Measurements from ENCODE around the gene DESI2. TPM values are rescaled to one million over a fixed set of nuclear protein-coding genes. Genes with fewer than 3 reads are reported as not detected.

DESI2 gene
- total and polyA plus RNA-seq, 2 donors from 2014 or later = 11.9 to 23.5 TPM

GRCh38 chr1:244695937-244696336, 43.0 kb downstream of the DESI2 start:
- intact Hi-C loops (cut with DNase I) = no loop called here
- H3K27ac ChIP-seq (ENCODE audit: low read depth in 2 of 2, low read length in 2 of 2) = no peak overlapping the region
- H3K4me3 ChIP-seq (ENCODE audit: low read length in 3 of 3) = no peak overlapping the region
- DNase-seq = no peak
- no peak for TF ChIP-seq CTCF (IDR thresholded peaks at IDR 0.05; ENCODE audit: borderline replicate concordance, extremely low read depth, insufficient read depth)
- H3K4me1 ChIP-seq (ENCODE audit: control insufficient read depth in 2 of 3, insufficient read depth in 2 of 3, low read depth in 1 of 3, low read length in 3 of 3) = no peaks in the 10 kb centered on the region
- H3K9ac ChIP-seq (ENCODE audit: low read length in 3 of 3) = no peak overlapping the region
- no peaks in the 10 kb centered on the region for H3K27me3 ChIP-seq (ENCODE audit: control insufficient read depth, insufficient read depth, low read length)
- H3K9me3 ChIP-seq (ENCODE audit: control insufficient read depth in 2 of 3, insufficient read depth in 1 of 3, low read length in 3 of 3) = no peaks in the 10 kb centered on the region
- peaks cover 0 to 27% (median 7%) of the 10 kb centered on the region in 3 donors for H3K36me3 ChIP-seq (ENCODE audit: control insufficient read depth in 2 of 3, insufficient read depth in 3 of 3, low read length in 3 of 3)
- FAIRE-seq = no peak

GRCh38 chr1:244699741-244700140, 46.8 kb downstream of the DESI2 start:
- FAIRE-seq (no peak), DNase-seq (no peak)
- Histone ChIP-seq H3K4me3 (ENCODE audit: low read length in 3 of 3) (no peak overlapping the region), H3K4me1 (ENCODE audit: control insufficient read depth in 2 of 3, insufficient read depth in 2 of 3, low read depth in 1 of 3, low read length in 3 of 3) (no peaks in the 10 kb centered on the region), H3K36me3 (ENCODE audit: control insufficient read depth in 2 of 3, insufficient read depth in 3 of 3, low read length in 3 of 3) (peaks cover 0 to 15% (median 2%) of the 10 kb centered on the region in 3 donors), H3K27me3 (ENCODE audit: control insufficient read depth, insufficient read depth, low read length) (no peaks in the 10 kb centered on the region), H3K9ac (ENCODE audit: low read length in 3 of 3) (no peak overlapping the region), H3K27ac (ENCODE audit: low read depth in 2 of 2, low read length in 2 of 2) (no peak overlapping the region), H3K9me3 (ENCODE audit: control insufficient read depth in 2 of 3, insufficient read depth in 1 of 3, low read length in 3 of 3) (no peaks in the 10 kb centered on the region)
- intact Hi-C loops (cut with DNase I) = no loop called here
- no peak for TF ChIP-seq CTCF (IDR thresholded peaks at IDR 0.05; ENCODE audit: borderline replicate concordance, extremely low read depth, insufficient read depth)

GRCh38 chr1:244700808-244701207, 47.9 kb downstream of the DESI2 start:
- no peak overlapping the region for H3K9ac ChIP-seq (ENCODE audit: low read length in 3 of 3)
- H3K4me1 ChIP-seq (ENCODE audit: control insufficient read depth in 2 of 3, insufficient read depth in 2 of 3, low read depth in 1 of 3, low read length in 3 of 3) = no peaks in the 10 kb centered on the region
- no peak overlapping the region for H3K27ac ChIP-seq (ENCODE audit: low read depth in 2 of 2, low read length in 2 of 2)
- DNase-seq (no peak), FAIRE-seq (no peak)
- H3K36me3 ChIP-seq (ENCODE audit: control insufficient read depth in 2 of 3, insufficient read depth in 3 of 3, low read length in 3 of 3) = peaks cover 0 to 16% (median 2%) of the 10 kb centered on the region in 3 donors
- H3K4me3 ChIP-seq (ENCODE audit: low read length in 3 of 3) = no peak overlapping the region
- TF ChIP-seq CTCF (IDR thresholded peaks at IDR 0.05; ENCODE audit: borderline replicate concordance, extremely low read depth, insufficient read depth) = no peak
- no peaks in the 10 kb centered on the region for H3K9me3 ChIP-seq (ENCODE audit: control insufficient read depth in 2 of 3, insufficient read depth in 1 of 3, low read length in 3 of 3)
- intact Hi-C loops (cut with DNase I) = no loop called here
- no peaks in the 10 kb centered on the region for H3K27me3 ChIP-seq (ENCODE audit: control insufficient read depth, insufficient read depth, low read length)

GRCh38 chr1:244702620-244703019, 49.7 kb downstream of the DESI2 start:
- FAIRE-seq (no peak), DNase-seq (no peak)
- TF ChIP-seq CTCF (IDR thresholded peaks at IDR 0.05; ENCODE audit: borderline replicate concordance, extremely low read depth, insufficient read depth) = no peak
- no peaks in the 10 kb centered on the region for H3K4me1 ChIP-seq (ENCODE audit: control insufficient read depth in 2 of 3, insufficient read depth in 2 of 3, low read depth in 1 of 3, low read length in 3 of 3)
- no peaks in the 10 kb centered on the region for H3K9me3 ChIP-seq (ENCODE audit: control insufficient read depth in 2 of 3, insufficient read depth in 1 of 3, low read length in 3 of 3)
- H3K36me3 ChIP-seq (ENCODE audit: control insufficient read depth in 2 of 3, insufficient read depth in 3 of 3, low read length in 3 of 3) = peaks cover 0 to 22% (median 5%) of the 10 kb centered on the region in 3 donors
- H3K9ac ChIP-seq (ENCODE audit: low read length in 3 of 3) = no peak overlapping the region
- H3K4me3 ChIP-seq (ENCODE audit: low read length in 3 of 3) = no peak overlapping the region
- no peaks in the 10 kb centered on the region for H3K27me3 ChIP-seq (ENCODE audit: control insufficient read depth, insufficient read depth, low read length)
- intact Hi-C loops (cut with DNase I) = no loop called here
- H3K27ac ChIP-seq (ENCODE audit: low read depth in 2 of 2, low read length in 2 of 2) = no peak overlapping the region
